GM10266 (cell line): ENCODE measurements around the gene PCDH9.

Source experiments
- DNase-seq: peaks from one replicate; pipeline ENCODE4 v3.0.0; 2012; ENCODE audit errors: extremely low spot score
- TF ChIP-seq, protein P1 (sequence below): IDR thresholded peaks from 2 replicates; pipeline ENCODE4 v1.5.1; 2012; ENCODE audit warnings: mild to moderate bottlenecking, low read depth; ENCODE audit not compliant: control insufficient read depth, insufficient read depth; ENCODE audit errors: missing control alignments

Gene PCDH9

GRCh38 chr13:66842766-66843165, 387.4 kb downstream of the PCDH9 start:
- no peak for DNase-seq

GRCh38 chr13:66840621-66841020, 389.5 kb downstream of the PCDH9 start:
- DNase-seq: no peak
- TF ChIP-seq, protein P1, sequence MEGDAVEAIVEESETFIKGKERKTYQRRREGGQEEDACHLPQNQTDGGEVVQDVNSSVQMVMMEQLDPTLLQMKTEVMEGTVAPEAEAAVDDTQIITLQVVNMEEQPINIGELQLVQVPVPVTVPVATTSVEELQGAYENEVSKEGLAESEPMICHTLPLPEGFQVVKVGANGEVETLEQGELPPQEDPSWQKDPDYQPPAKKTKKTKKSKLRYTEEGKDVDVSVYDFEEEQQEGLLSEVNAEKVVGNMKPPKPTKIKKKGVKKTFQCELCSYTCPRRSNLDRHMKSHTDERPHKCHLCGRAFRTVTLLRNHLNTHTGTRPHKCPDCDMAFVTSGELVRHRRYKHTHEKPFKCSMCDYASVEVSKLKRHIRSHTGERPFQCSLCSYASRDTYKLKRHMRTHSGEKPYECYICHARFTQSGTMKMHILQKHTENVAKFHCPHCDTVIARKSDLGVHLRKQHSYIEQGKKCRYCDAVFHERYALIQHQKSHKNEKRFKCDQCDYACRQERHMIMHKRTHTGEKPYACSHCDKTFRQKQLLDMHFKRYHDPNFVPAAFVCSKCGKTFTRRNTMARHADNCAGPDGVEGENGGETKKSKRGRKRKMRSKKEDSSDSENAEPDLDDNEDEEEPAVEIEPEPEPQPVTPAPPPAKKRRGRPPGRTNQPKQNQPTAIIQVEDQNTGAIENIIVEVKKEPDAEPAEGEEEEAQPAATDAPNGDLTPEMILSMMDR: no peak

More at GRCh38 chr13:66842766-66843165, 387.4 kb downstream of the PCDH9 start:
- TF ChIP-seq, protein P1: no peak

- no peak for DNase-seq
- TF ChIP-seq, protein P1: no peak
These were observed 392.9 kb downstream of the PCDH9 start for GRCh38 chr13:66837246-66837645.

DNA sequence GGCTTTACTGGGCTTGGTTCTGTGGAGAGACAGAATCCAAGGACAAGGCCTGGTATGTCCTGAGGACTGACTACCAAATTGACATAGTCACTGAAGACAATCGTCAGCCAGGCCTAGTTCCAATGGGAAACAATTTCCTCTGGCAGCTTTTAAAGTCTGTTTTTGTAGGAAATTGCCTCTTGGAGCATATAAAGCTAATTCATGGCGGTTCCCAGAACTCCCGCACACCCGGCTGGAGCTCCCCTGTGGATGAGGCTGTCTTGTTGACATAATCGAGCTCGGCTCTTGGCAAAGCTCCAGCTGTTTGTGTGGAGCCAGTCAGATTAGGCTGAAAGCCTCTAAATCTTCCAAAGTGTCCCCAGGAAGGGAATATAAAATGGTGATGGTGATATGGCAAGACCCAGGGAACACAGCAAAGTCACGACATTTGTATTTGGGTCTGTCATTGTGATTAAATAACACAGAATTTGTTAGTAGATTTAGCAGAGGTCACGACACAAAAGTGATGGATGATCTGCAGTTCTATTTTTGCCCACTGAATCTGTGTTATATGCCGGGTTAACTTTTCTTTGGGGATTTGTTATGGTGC, 395.0 kb downstream of the PCDH9 start:
- no peak for DNase-seq
- TF ChIP-seq, protein P1: no peak

GRCh38 chr13:66830940-66831716, 399.0 kb downstream of the PCDH9 start:
- TF ChIP-seq, protein P1: no peak
- no peak for DNase-seq

DNA sequence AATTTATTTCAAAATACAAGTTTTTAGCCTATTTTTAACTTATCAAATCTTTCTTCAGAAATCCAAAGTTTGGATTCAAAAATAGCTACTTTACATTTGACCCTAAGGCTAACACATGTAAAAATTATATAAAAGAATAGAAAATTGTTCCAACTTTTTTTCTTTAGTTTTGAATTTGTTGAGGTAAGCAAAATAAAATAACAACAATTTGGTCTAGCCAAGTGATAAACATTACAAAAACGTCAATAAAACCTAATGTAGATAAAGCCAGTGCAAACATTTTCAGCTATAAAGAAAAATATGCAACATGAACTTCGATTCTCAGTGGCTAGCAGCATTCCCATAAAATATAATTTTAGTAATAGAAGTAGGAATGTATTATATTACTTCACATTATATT, 400.3 kb downstream of the PCDH9 start:
- no peak for DNase-seq
- TF ChIP-seq, protein P1: no peak

- DNase-seq: no peak
- TF ChIP-seq, protein P1: no peak
These were observed 403.7 kb downstream of the PCDH9 start for GRCh38 chr13:66826398-66826797.
